ENCODE data around the gene OPA3. TPM values are rescaled to one million over a fixed set of nuclear protein-coding genes. Genes with fewer than 3 reads are reported as not detected.
"Not testable (repeated sequence)": the region's sequence is repeated elsewhere in the genome, so short reads cannot be mapped to it uniquely, and the experiment has no call there.

Gene OPA3
- total and polyA plus RNA-seq, 2 donors from 2014 or later, result 8.1 to 19.1 TPM

DNA sequence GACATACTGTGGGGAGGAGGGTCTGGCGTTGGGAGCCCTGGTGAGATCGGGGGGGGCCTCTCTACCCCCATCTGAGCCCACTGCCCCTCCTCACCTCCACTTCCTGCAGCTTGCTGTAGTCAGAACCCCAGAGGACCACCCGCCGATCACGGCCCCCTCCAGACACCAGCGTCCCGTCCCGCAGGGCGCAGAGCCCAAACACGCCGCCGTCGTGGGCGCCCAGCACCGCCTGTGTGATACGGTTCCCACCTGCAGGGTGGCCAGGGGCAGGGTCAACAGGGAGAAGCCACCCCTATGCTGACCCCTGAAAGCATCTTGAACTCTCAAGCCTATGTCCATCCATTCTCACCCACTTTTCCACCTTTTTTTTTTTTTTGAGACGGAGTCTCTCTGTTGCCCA, 36.8 kb upstream of the OPA3 start:
- intact Hi-C loops (cut with DNase I), result no loop called here
- no peak for DNase-seq
- peaks cover 0 to 7% (median 7%) of the 10 kb centered on the region in 3 donors for H3K36me3 ChIP-seq (ENCODE audit: control insufficient read depth in 2 of 3, insufficient read depth in 3 of 3, low read length in 3 of 3)

DNA sequence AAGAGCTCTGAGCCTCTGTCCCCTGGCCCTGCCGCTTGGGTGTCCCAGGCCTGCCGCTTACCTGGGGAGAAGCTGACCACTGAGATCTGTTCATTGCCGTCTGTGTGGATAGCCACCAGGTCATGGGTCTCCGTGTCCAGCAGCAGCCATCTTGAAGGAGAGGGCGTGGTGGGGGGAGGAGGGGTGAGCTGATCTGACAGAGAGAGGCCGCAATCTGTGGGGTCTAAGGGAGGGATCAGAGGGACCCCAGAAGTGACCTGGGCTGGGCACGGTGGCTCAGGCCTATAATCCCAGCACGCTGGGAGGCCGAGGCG, 32.1 kb upstream of the OPA3 start:
- H3K9ac ChIP-seq (ENCODE audit: low read length in 3 of 3), result no peak overlapping the region
- DNase-seq, result no peak
- TF ChIP-seq, protein P1, sequence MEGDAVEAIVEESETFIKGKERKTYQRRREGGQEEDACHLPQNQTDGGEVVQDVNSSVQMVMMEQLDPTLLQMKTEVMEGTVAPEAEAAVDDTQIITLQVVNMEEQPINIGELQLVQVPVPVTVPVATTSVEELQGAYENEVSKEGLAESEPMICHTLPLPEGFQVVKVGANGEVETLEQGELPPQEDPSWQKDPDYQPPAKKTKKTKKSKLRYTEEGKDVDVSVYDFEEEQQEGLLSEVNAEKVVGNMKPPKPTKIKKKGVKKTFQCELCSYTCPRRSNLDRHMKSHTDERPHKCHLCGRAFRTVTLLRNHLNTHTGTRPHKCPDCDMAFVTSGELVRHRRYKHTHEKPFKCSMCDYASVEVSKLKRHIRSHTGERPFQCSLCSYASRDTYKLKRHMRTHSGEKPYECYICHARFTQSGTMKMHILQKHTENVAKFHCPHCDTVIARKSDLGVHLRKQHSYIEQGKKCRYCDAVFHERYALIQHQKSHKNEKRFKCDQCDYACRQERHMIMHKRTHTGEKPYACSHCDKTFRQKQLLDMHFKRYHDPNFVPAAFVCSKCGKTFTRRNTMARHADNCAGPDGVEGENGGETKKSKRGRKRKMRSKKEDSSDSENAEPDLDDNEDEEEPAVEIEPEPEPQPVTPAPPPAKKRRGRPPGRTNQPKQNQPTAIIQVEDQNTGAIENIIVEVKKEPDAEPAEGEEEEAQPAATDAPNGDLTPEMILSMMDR (IDR thresholded peaks at IDR 0.05; ENCODE audit: borderline replicate concordance, extremely low read depth, insufficient read depth), result no peak
- H3K36me3 ChIP-seq (ENCODE audit: control insufficient read depth in 2 of 3, insufficient read depth in 3 of 3, low read length in 3 of 3), result peaks cover 0 to 7% (median 5%) of the 10 kb centered on the region in 3 donors
- H3K9me3 ChIP-seq (ENCODE audit: control insufficient read depth in 2 of 3, insufficient read depth in 1 of 3, low read length in 3 of 3), result no peaks in the 10 kb centered on the region
- FAIRE-seq, result no peak
- intact Hi-C loops (cut with DNase I), result no loop called here
- H3K4me1 ChIP-seq (ENCODE audit: control insufficient read depth in 2 of 3, insufficient read depth in 2 of 3, low read depth in 1 of 3, low read length in 3 of 3), result no peaks in the 10 kb centered on the region
- no peak overlapping the region for H3K4me3 ChIP-seq (ENCODE audit: low read length in 3 of 3)
- H3K27ac ChIP-seq (ENCODE audit: low read depth in 2 of 2, low read length in 2 of 2), result no peak overlapping the region
- no peaks in the 10 kb centered on the region for H3K27me3 ChIP-seq (ENCODE audit: control insufficient read depth, insufficient read depth, low read length)

More for the DNA sequence above, 36.8 kb upstream of the OPA3 start:
- Histone ChIP-seq H3K27me3 (ENCODE audit: control insufficient read depth, insufficient read depth, low read length) (no peaks in the 10 kb centered on the region), H3K27ac (ENCODE audit: low read depth in 2 of 2, low read length in 2 of 2) (no peak overlapping the region), H3K9me3 (ENCODE audit: control insufficient read depth in 2 of 3, insufficient read depth in 1 of 3, low read length in 3 of 3) (no peaks in the 10 kb centered on the region), H3K4me3 (ENCODE audit: low read length in 3 of 3) (no peak overlapping the region), H3K4me1 (ENCODE audit: control insufficient read depth in 2 of 3, insufficient read depth in 2 of 3, low read depth in 1 of 3, low read length in 3 of 3) (no peaks in the 10 kb centered on the region), H3K9ac (ENCODE audit: low read length in 3 of 3) (no peak overlapping the region)
- TF ChIP-seq, protein P1 (IDR thresholded peaks at IDR 0.05; ENCODE audit: borderline replicate concordance, extremely low read depth, insufficient read depth), result no peak
- FAIRE-seq, result no peak

DNA sequence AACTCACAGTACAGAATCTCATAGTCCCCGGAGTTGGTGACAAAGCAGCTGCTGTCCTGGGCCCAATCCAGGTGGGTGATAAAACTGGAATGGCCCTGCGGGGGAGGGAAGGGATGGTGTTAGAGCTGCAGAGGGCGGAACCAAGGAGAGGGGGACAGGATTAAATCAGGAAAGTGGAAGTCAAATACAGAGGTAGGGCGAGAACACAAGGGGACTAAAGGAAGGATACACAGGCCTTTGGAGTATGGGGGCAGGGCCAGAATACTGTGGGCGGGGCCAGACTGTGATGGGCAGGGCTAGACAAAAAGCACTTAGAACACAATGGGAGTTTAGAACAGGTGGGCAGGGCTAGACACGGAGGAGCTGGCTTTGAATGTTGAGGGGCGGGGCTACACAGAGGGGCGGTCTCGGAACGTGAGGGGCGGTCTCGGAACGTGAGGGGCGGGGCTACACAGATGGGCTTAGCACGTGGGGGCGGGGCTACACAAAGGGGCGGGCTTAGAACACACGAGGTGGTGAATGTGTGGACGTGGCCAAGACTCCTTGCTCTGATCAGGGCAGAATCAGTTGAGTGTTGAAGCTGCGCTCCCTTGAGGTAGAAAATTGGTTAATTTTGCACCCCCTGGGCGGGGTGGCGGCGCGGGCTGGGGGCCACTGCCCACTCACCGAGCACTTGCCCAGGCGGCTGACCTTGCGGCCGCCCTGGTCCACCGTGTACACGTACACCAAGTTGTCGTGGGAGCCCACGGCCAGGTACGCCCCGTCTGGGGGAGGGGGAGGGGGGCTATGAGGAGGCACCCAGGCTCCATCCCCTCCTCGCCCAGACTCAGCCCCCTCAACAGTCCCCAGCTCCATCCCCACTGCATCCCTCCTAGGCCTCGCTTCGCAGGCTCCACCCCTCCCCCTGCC, 31.4 kb upstream of the OPA3 start:
- H3K9ac ChIP-seq (ENCODE audit: low read length in 3 of 3), result peak overlapping the region in 1 of 3 donors; percentile 35
- H3K27me3 ChIP-seq (ENCODE audit: control insufficient read depth, insufficient read depth, low read length), result no peaks in the 10 kb centered on the region
- no peak for FAIRE-seq
- TF ChIP-seq, protein P1 (IDR thresholded peaks at IDR 0.05; ENCODE audit: borderline replicate concordance, extremely low read depth, insufficient read depth), result no peak
- no peaks in the 10 kb centered on the region for H3K9me3 ChIP-seq (ENCODE audit: control insufficient read depth in 2 of 3, insufficient read depth in 1 of 3, low read length in 3 of 3)
- H3K4me1 ChIP-seq (ENCODE audit: control insufficient read depth in 2 of 3, insufficient read depth in 2 of 3, low read depth in 1 of 3, low read length in 3 of 3), result no peaks in the 10 kb centered on the region
- peak overlapping the region in 1 of 2 donors; percentile 37 for H3K27ac ChIP-seq (ENCODE audit: low read depth in 2 of 2, low read length in 2 of 2)
- peaks cover 0 to 5% (median 5%) of the 10 kb centered on the region in 3 donors for H3K36me3 ChIP-seq (ENCODE audit: control insufficient read depth in 2 of 3, insufficient read depth in 3 of 3, low read length in 3 of 3)
- intact Hi-C loops (cut with DNase I), result no loop called here
- H3K4me3 ChIP-seq (ENCODE audit: low read length in 3 of 3), result peak overlapping the region in 1 of 3 donors; percentile 62
- DNase-seq, result peak; percentile 93 to 99 (median 98)

GRCh38 chr19:45615056-45615455, 30.5 kb upstream of the OPA3 start:
- H3K9ac ChIP-seq (ENCODE audit: low read length in 3 of 3); H3K4me1 ChIP-seq (ENCODE audit: control insufficient read depth in 2 of 3, insufficient read depth in 2 of 3, low read depth in 1 of 3, low read length in 3 of 3); H3K27me3 ChIP-seq (ENCODE audit: control insufficient read depth, insufficient read depth, low read length); DNase-seq; H3K9me3 ChIP-seq (ENCODE audit: control insufficient read depth in 2 of 3, insufficient read depth in 1 of 3, low read length in 3 of 3); intact Hi-C loops (cut with DNase I); FAIRE-seq; H3K27ac ChIP-seq (ENCODE audit: low read depth in 2 of 2, low read length in 2 of 2); H3K4me3 ChIP-seq (ENCODE audit: low read length in 3 of 3); H3K36me3 ChIP-seq (ENCODE audit: control insufficient read depth in 2 of 3, insufficient read depth in 3 of 3, low read length in 3 of 3): not testable (repeated sequence)
